Stimulated activated CD4-positive, alpha-beta T cell treated with anti-CD3 and anti-CD28 coated beads, Interleukin-2, amount 100 ng/mL, for 24 hours (primary cell): Measurements from ENCODE around the gene SLC38A11.
"Not testable (repeated sequence)": the region's sequence is repeated elsewhere in the genome, so short reads cannot be mapped to it uniquely, and the experiment has no call there.

Source experiments
- DNase-seq, 2 donors: peaks; one replicate each; pipeline ENCODE4 v3.0.0-alpha.2; 2020

SLC38A11 gene

GRCh38 chr2:164954954-164955701, at the start of gene SLC38A11:
TSS of gene SLC38A11 (minus strand) at chr2:164955525. CDS start at chr2:164955247, 278 bp downstream.
- DNase-seq, result no peak

- DNase-seq, result no peak
Observed at GRCh38 chr2:165003443-165004130, 48.3 kb upstream of the SLC38A11 start.

GRCh38 chr2:165002638-165003037, 47.3 kb upstream of the SLC38A11 start:
- DNase-seq, result no peak

- DNase-seq, result not testable (repeated sequence)
Observed at GRCh38 chr2:164994664-164995299, 39.5 kb upstream of the SLC38A11 start.

- DNase-seq, result no peak
Observed at GRCh38 chr2:164993287-164994016, 38.1 kb upstream of the SLC38A11 start.

GRCh38 chr2:164992818-164993217, 37.5 kb upstream of the SLC38A11 start:
- peak; percentile 28 to 48 for DNase-seq

GRCh38 chr2:164992093-164992454, 36.7 kb upstream of the SLC38A11 start:
- DNase-seq, result not testable (repeated sequence)

GRCh38 chr2:164991361-164992092, 36.2 kb upstream of the SLC38A11 start:
- DNase-seq, result not testable (repeated sequence)

GRCh38 chr2:164990953-164991352, 35.6 kb upstream of the SLC38A11 start:
- not testable (repeated sequence) for DNase-seq

GRCh38 chr2:164988805-164989204, 33.5 kb upstream of the SLC38A11 start:
- DNase-seq, result not testable (repeated sequence)

GRCh38 chr2:164986027-164986426, 30.7 kb upstream of the SLC38A11 start:
- DNase-seq, result not testable (repeated sequence)

- DNase-seq, result no peak
Observed at GRCh38 chr2:164984428-164984827, 29.1 kb upstream of the SLC38A11 start.

- no peak for DNase-seq
Observed at GRCh38 chr2:164981217-164981990, 26.1 kb upstream of the SLC38A11 start.

GRCh38 chr2:164980688-164981087, 25.4 kb upstream of the SLC38A11 start:
- not testable (repeated sequence) for DNase-seq

- DNase-seq, result no peak
Observed at GRCh38 chr2:164979113-164979512, 23.8 kb upstream of the SLC38A11 start.

GRCh38 chr2:164976875-164977470, 21.6 kb upstream of the SLC38A11 start:
- DNase-seq, result not testable (repeated sequence)

- DNase-seq, result no peak
Observed at GRCh38 chr2:164976301-164976700, 21.0 kb upstream of the SLC38A11 start.

GRCh38 chr2:164975891-164976290, 20.6 kb upstream of the SLC38A11 start:
- no peak for DNase-seq

GRCh38 chr2:164974221-164974620, 18.9 kb upstream of the SLC38A11 start:
- no peak for DNase-seq

- DNase-seq, result no peak
Observed at GRCh38 chr2:164972216-164972615, 16.9 kb upstream of the SLC38A11 start.
